ENCODE data around the gene SLC1A1.

GRCh38 chr9:4503103-4503502 lies 12.8 kb downstream of the SLC1A1 start:
- TF ChIP-seq CTCF (IDR thresholded peaks at IDR 0.05; ENCODE audit: borderline replicate concordance, extremely low read depth, low read length, poor library complexity, severe bottlenecking) (no peak), EZH2 (IDR thresholded peaks at IDR 0.05; ENCODE audit: borderline replicate concordance, low read depth, low read length, severe bottlenecking) (no peak)
